Stomach (tissue), 9 donors: ENCODE data around the gene FBXO45. TPM values are rescaled to one million over a fixed set of nuclear protein-coding genes. Genes with fewer than 3 reads are reported as not detected.

Experiments
- DNase-seq, 2 donors: peaks; one replicate each; pipeline versions ENCODE4 v3.0.0 to v3.0.0-alpha.2; 2013 to 2019
- H3K27ac ChIP-seq, 5 donors: fragments of 200-600 bp in 4 of 5; sonication (generic) in 4 of 5; one replicate each; pipeline ENCODE4 v1.5.1; 2013 to 2019; ENCODE audit warnings: mild to moderate bottlenecking in 1 of 5, moderate library complexity in 1 of 5
- H3K27me3 ChIP-seq, 3 donors: fragments of 200-600 bp; sonication (generic); one replicate each; pipeline ENCODE4 v1.5.1; 2017 to 2019; ENCODE audit warnings: mixed run types in 1 of 3
- H3K36me3 ChIP-seq, 4 donors: fragments of 200-600 bp; sonication (generic); 1 replicate in 3 of 4; 2 replicates in 1 of 4; pipeline ENCODE4 v1.5.1; 2016 to 2019
- H3K4me1 ChIP-seq, 4 donors: fragments of 200-600 bp; sonication (generic); one replicate each; pipeline ENCODE4 v1.5.1; 2016 to 2019
- H3K4me3 ChIP-seq, 4 donors: fragments of 200-600 bp; sonication (generic) in 3 of 4; one replicate each; pipeline ENCODE4 v1.5.1; 2016 to 2019; ENCODE audit warnings: mild to moderate bottlenecking in 1 of 4
- H3K9me3 ChIP-seq, 4 donors: fragments of 200-600 bp; sonication (generic); one replicate each; pipeline ENCODE4 v1.5.1; 2016 to 2019
- EP300 ChIP-seq: sonication (generic); formaldehyde crosslinking; IDR thresholded peaks from one replicate; pipeline ENCODE4 v1.6.1; 2017; ENCODE audit warnings: antibody characterized with exemption
- POLR2A ChIP-seq, 4 donors: fragments of 450-650 bp; IDR thresholded peaks; one replicate each; pipeline ENCODE4 v1.6.1; 2016; ENCODE audit warnings: antibody characterized with exemption in 4 of 4, control low read depth in 2 of 4, mild to moderate bottlenecking in 1 of 4, moderate library complexity in 1 of 4
- POLR2AphosphoS5 ChIP-seq, 3 donors: sonication (generic); formaldehyde crosslinking; IDR thresholded peaks; one replicate each; pipeline ENCODE4 v1.6.1; 2016; ENCODE audit warnings: antibody characterized with exemption in 3 of 3
- WGBS, 5 donors: extraction: QIAGEN DNeasy Blood & Tissue Kit in 3 of 5; methylation state at CpG; one replicate each; pipeline versions ENCODE4 v1.1.5 to v1.1.7; 2013 to 2018; 5-methylcytosine and 5-hydroxymethylcytosine counted together
- intact Hi-C: fragments of 100-400 bp; cut with DNase I; formaldehyde crosslinking; loops from one replicate; pipeline ENCODE4 v1.15.1; 2023; ENCODE audit warnings: low total_unique reads
- polyA plus RNA-seq, 3 donors: library from polyadenylated mRNA; stranded (reverse); fragments of 200-250 nt; gene quantifications; one replicate each; pipeline ENCODE4 v1.2.3, GENCODE V29; 2013
- total RNA-seq, 5 donors: library from RNA; depleted of rRNA; stranded (reverse); fragments of >200 nt; gene quantifications; one replicate each; pipeline versions ENCODE4 v1.1.0 to v1.2.3, GENCODE V29; 2014 to 2016
- TF ChIP-seq, protein P1 (sequence below), 7 experiments: fragments of 450-650 bp in 4 of 7; fragments of 200-600 bp in 3 of 7; sonication (generic) in 3 of 7; IDR thresholded peaks; one replicate each; pipeline ENCODE4 v1.5.1; 2016 to 2019; ENCODE audit warnings: antibody characterized with exemption in 7 of 7, control low read depth in 2 of 7, mild to moderate bottlenecking in 1 of 7
- donor health status: healthy with polysubstance abuse.
- donor health status: Bipolar disorder and iron deficiency.
- donor health status: healthy.

The FBXO45 gene
- total and polyA plus RNA-seq, 8 donors: 1.2 to 12.1 (median 4.2) TPM

DNA sequence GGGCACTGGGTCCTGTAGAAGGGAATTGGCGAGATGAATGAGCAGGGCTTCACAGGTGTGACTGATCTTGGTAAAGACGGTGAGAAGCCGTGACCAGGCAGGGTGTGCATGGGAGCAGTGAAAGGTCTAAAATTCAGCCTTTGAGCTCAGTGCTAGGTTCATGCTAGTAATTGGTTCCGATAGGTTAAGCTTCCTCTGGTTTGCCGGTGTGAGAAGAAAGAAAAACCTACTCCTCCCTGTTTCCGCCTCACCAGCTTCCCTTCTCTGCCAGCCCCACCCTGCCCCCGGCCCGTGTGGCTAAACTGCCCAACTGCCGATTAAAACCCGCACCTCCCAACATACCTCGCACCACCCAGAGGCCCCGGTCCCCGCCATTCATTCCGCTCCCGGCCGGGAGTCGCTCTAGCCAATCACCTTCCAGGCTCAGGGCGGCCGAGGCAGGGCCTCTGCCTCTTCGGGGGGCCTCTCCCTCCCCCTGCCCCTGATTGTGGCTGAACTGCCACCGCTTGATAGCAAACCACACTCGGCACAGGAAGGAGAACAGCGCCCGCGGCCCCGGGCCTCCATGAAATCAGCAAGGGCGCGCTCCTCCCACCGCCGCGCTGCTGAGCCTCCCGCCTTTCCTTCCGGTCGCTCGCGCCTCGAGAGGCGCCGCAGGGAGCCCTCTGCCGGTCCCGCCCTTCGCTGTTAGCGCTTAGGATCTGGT is 63.7 kb downstream of the FBXO45 start:
- H3K36me3 ChIP-seq: no peaks in the 10 kb centered on the region
- no peaks in the 10 kb centered on the region for H3K9me3 ChIP-seq
- TF ChIP-seq POLR2AphosphoS5 (IDR thresholded peaks at IDR 0.05): peak in 2 of 3 donors; percentile 50 to 62
- TF ChIP-seq EP300: no peak
- TF ChIP-seq, protein P1, sequence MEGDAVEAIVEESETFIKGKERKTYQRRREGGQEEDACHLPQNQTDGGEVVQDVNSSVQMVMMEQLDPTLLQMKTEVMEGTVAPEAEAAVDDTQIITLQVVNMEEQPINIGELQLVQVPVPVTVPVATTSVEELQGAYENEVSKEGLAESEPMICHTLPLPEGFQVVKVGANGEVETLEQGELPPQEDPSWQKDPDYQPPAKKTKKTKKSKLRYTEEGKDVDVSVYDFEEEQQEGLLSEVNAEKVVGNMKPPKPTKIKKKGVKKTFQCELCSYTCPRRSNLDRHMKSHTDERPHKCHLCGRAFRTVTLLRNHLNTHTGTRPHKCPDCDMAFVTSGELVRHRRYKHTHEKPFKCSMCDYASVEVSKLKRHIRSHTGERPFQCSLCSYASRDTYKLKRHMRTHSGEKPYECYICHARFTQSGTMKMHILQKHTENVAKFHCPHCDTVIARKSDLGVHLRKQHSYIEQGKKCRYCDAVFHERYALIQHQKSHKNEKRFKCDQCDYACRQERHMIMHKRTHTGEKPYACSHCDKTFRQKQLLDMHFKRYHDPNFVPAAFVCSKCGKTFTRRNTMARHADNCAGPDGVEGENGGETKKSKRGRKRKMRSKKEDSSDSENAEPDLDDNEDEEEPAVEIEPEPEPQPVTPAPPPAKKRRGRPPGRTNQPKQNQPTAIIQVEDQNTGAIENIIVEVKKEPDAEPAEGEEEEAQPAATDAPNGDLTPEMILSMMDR (IDR thresholded peaks at IDR 0.05): peak in 4 of 7 experiments; percentile 12 to 28 (median 24)
- TF ChIP-seq POLR2A (IDR thresholded peaks at IDR 0.05): peak in 2 of 4 donors; percentile 15 to 31
- no peaks in the 10 kb centered on the region for H3K27me3 ChIP-seq
- peak overlapping the region; percentile 55 to 65 (median 59) for H3K4me3 ChIP-seq
- DNase-seq: peak; percentile 85 to 96
- intact Hi-C loops: no loop called here
- 0 to 5% (median 1%) methylated on average over 10 to 43 of the region's 43 CpGs for WGBS, 5 donors
- H3K27ac ChIP-seq: peak overlapping the region; percentile 90 to 92 (median 90)
- peaks cover 4 to 31% (median 23%) of the 10 kb centered on the region in 4 donors for H3K4me1 ChIP-seq

DNA sequence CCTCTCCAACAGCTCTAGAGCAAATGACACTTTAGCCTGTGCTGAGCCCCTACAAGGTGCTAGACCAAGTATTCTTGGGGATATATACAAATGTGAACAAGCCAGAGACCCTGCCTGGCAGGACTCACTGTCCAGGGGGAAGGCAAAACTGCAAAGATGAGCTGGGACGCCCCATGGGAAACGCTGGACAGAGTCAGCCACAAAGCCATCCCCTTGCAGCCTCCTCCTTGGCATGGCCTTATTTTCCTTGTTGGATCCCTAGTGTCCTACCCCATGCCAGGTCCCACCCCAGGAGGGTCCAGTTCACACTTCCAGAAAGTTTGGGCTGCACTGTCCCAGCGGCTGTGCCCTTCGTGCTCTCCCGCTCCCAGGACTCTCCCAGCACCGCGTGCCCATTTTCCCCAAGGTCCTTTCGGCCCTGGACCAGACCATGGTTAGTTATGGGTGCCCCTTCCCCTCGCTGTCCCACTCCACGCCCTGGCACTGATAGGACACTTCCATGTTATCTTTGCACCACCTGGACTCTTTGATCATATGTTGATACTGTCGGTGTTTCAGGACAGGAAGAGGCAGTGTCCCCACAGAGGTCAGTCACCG is 65.2 kb downstream of the FBXO45 start:
- DNase-seq: no peak
- Histone ChIP-seq H3K9me3 (no peaks in the 10 kb centered on the region), H3K36me3 (no peaks in the 10 kb centered on the region), H3K4me1 (peaks cover 4 to 36% (median 23%) of the 10 kb centered on the region in 4 donors), H3K27me3 (no peaks in the 10 kb centered on the region), H3K27ac (peak overlapping the region in 3 of 5 donors; percentile 90 to 92 (median 91)), H3K4me3 (no peak overlapping the region)
- WGBS, 5 donors: 79 to 88% (median 85%) methylated on average over 12 of the region's 12 CpGs
- intact Hi-C loops: no loop called here
- TF ChIP-seq POLR2AphosphoS5 (IDR thresholded peaks at IDR 0.05) (no peak), POLR2A (IDR thresholded peaks at IDR 0.05) (no peak), EP300 (no peak)
- TF ChIP-seq, protein P1 (IDR thresholded peaks at IDR 0.05): no peak

DNA sequence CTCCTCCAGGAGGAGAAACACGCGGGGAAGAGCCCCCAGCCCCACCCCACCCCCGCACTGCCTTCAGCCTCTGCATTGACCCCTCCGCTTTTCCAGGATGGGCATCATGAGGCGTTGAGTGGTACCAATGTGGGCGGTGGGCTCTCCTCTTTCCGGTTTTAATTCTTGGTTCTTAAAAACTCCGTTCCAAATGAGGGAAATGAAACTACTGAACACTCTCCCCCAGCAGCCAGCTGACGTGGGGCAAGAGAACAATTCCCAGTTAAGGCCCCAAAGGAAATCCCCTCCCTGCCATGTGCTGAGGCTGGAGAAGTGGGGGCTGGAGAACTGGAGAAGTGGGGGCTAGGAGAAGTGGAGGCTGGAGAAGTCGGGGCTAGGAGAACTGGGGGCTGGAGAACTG is 65.8 kb downstream of the FBXO45 start:
- H3K27me3 ChIP-seq: peaks cover 0 to under 1% (median 0%) of the 10 kb centered on the region in 3 donors
- peaks cover 4 to 42% (median 27%) of the 10 kb centered on the region in 4 donors for H3K4me1 ChIP-seq
- H3K4me3 ChIP-seq: no peak overlapping the region
- WGBS, 5 donors: 56 to 81% (median 78%) methylated on average over 10 of the region's 10 CpGs
- no peaks in the 10 kb centered on the region for H3K36me3 ChIP-seq
- peak overlapping the region in 3 of 5 donors; percentile 90 to 92 (median 91) for H3K27ac ChIP-seq
- TF ChIP-seq, protein P1 (IDR thresholded peaks at IDR 0.05): no peak
- TF ChIP-seq POLR2AphosphoS5 (IDR thresholded peaks at IDR 0.05) (no peak), EP300 (no peak), POLR2A (IDR thresholded peaks at IDR 0.05) (no peak)
- no peaks in the 10 kb centered on the region for H3K9me3 ChIP-seq
- intact Hi-C loops: no loop called here
- DNase-seq: peak in 1 of 2 donors; percentile 46

DNA sequence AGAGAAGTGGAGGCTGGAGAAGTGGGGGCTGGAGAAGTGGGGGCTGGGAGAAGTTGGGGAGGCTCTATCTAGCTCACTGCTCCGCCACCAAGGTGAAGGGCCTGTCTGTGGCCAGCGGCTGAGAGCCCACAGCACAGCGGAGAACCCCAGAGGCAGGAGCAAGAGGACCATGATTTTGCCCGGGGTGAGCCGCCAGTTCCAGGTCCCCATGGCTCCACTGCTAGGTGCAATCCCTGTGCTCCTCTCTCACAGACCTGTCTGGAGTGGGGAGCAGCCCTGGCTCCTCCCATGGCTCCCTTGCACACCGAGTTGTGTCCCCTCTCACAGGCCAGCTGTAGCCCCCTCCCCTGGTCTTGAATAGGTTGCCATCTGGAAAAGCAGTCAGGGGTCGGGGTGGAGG is 66.4 kb downstream of the FBXO45 start:
- Histone ChIP-seq H3K36me3 (no peaks in the 10 kb centered on the region), H3K27me3 (peaks cover 0 to 6% (median 6%) of the 10 kb centered on the region in 3 donors), H3K9me3 (no peaks in the 10 kb centered on the region), H3K27ac (no peak overlapping the region), H3K4me1 (peaks cover 4 to 48% (median 33%) of the 10 kb centered on the region in 4 donors), H3K4me3 (no peak overlapping the region)
- TF ChIP-seq POLR2AphosphoS5 (IDR thresholded peaks at IDR 0.05) (no peak), POLR2A (IDR thresholded peaks at IDR 0.05) (no peak), EP300 (no peak)
- TF ChIP-seq, protein P1 (IDR thresholded peaks at IDR 0.05): no peak
- no peak for DNase-seq
- intact Hi-C loops: no loop called here
- 81 to 85% (median 82%) methylated on average over 3 to 7 of the region's 7 CpGs for WGBS, 5 donors
